Small intestine (tissue), 16 donors: ENCODE data around the gene ADAMTS3. TPM values are rescaled to one million over a fixed set of nuclear protein-coding genes. Genes with fewer than 3 reads are reported as not detected.

Experiments
- DNase-seq, 2 donors: peaks; one replicate each; pipeline versions ENCODE4 v3.0.0 to v3.0.0-alpha.2; 2013
- FAIRE-seq: peaks from 2 replicates; lab custom pipeline; 2012; peaks lifted over from hg19 to GRCh38; lab: Jason Lieb, UNC
- H3K27ac ChIP-seq, 3 donors: one replicate each; pipeline ENCODE4 v1.5.1; 2013; ENCODE audit warnings: low read length in 2 of 3, mild to moderate bottlenecking in 2 of 3, control low read depth in 1 of 3, inconsistent platforms in 1 of 3, low read depth in 1 of 3, moderate library complexity in 1 of 3
- H3K27me3 ChIP-seq, 3 donors: one replicate each; pipeline ENCODE4 v1.6.1; 2013; ENCODE audit warnings: low read length in 3 of 3, inconsistent platforms in 1 of 3; ENCODE audit not compliant: control insufficient read depth in 3 of 3, insufficient read depth in 3 of 3
- H3K36me3 ChIP-seq, 3 donors: one replicate each; pipeline ENCODE4 v1.6.1; 2013; ENCODE audit warnings: low read length in 3 of 3, inconsistent platforms in 1 of 3, low read depth in 1 of 3, mild to moderate bottlenecking in 1 of 3, moderate library complexity in 1 of 3; ENCODE audit not compliant: control insufficient read depth in 3 of 3, insufficient read depth in 2 of 3
- H3K4me1 ChIP-seq, 3 donors: one replicate each; pipeline ENCODE4 v1.6.1; 2013; ENCODE audit warnings: low read length in 2 of 3, inconsistent platforms in 1 of 3, low read depth in 1 of 3, mild to moderate bottlenecking in 1 of 3, moderate library complexity in 1 of 3; ENCODE audit not compliant: control insufficient read depth in 3 of 3, insufficient read depth in 2 of 3
- H3K4me3 ChIP-seq, 3 donors: one replicate each; pipeline ENCODE4 v1.5.1; 2013; ENCODE audit warnings: low read length in 3 of 3, control low read depth in 1 of 3, inconsistent platforms in 1 of 3, low read depth in 1 of 3, mild to moderate bottlenecking in 1 of 3, moderate library complexity in 1 of 3
- H3K9me3 ChIP-seq, 2 donors: one replicate each; pipeline ENCODE4 v1.6.1; 2013; ENCODE audit warnings: low read depth in 1 of 2, low read length in 1 of 2; ENCODE audit not compliant: control insufficient read depth in 2 of 2, insufficient read depth in 1 of 2
- WGBS, 3 donors: extraction: QIAGEN DNeasy Blood & Tissue Kit; methylation state at CpG; one replicate each; pipeline ENCODE4 v1.1.7; 2013; 5-methylcytosine and 5-hydroxymethylcytosine counted together
- long read RNA-seq, 10 donors: transcript quantifications; one replicate each; lab custom pipeline, GENCODE V29; 2026
- polyA plus RNA-seq, 4 donors: library from polyadenylated mRNA; stranded (reverse) in 3 of 4; unstranded in 1 of 4; fragments of 200-250 nt in 3 of 4; fragments of 120-200 nt in 1 of 4; gene quantifications; one replicate each; pipeline versions ENCODE4 v1.2.1 to v1.2.3, GENCODE V29; 2013
- donor health status: healthy with polysubstance abuse.
- donor health status: control.
- donor health status: control.
- donor health status: Bipolar disorder and iron deficiency.
- donor health status: healthy.

The ADAMTS3 gene
- under 1 TPM in 2 of 4 donors, not detected in 2; 0.16 to 0.72 TPM for polyA plus RNA-seq
- long read RNA-seq, donor 1: 0 reads
- long read RNA-seq, donor 2: 0 reads
- long read RNA-seq, donor 3: 0 reads
- long read RNA-seq, donor 4: 0 reads
- long read RNA-seq, donor 5: 0 reads
- long read RNA-seq, donor 6: 0 reads
- long read RNA-seq, donor 7, full-length matches to known transcripts: 1 of 1 reads
- long read RNA-seq, donor 7, partial matches to known transcripts: 0 of 1 reads
- long read RNA-seq, donor 7, other reads (novel, unspliced or antisense): 0 of 1 reads
- long read RNA-seq, donor 8: 0 reads
- long read RNA-seq, donor 9: 0 reads
- long read RNA-seq, donor 10, full-length matches to known transcripts: 1 of 1 reads
- long read RNA-seq, donor 10, partial matches to known transcripts: 0 of 1 reads
- long read RNA-seq, donor 10, other reads (novel, unspliced or antisense): 0 of 1 reads

DNA sequence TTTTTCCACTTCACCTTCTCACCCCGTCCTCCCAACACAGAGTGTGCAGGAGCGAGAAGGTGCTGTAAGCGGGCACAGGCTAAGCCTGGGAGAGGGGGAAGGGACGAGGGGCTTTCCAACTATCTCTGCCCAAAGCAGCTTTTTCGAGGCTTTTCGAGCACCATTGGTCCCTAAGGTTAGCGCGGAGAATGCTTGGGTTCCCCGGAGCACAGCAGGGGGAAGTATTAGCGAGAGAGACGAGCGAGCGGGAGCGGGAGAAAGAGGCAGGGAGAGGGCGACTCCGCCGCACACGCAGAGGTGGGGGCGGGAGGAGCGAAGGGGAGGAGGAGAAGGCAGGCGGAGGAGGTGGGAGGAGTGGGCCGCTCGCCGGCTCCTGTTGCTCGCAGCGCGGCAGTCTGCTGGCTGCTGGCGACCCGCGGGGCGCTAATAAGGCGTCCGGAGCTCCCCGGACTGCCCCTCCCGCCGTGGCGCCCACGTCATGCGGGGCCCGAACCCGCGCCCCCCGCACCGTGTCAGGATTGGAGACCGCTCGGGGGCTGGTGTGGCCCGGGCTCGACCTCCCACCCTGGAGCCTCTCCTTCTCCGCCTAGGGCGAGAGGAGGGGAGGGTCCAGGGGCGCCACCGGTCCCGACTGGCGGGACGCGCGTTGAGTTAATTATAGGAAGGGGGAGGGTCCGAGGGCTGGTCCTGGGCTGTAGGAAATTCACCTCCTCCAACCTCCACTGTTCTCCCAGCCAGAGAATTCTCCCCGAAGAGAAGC, at the start of gene ADAMTS3:
Gene ADAMTS3 (minus strand): TSS at position 263 of the 760 bp plus-strand sequence. CDS start 459 bp downstream, outside the sequence.
- Histone ChIP-seq H3K36me3 (no peaks in the 10 kb centered on the region), H3K9me3 (no peaks in the 10 kb centered on the region), H3K27ac (peak within 1 kb of the TSS in 2 of 3 donors; percentile 12 to 46), H3K4me3 (peak within 1 kb of the TSS; percentile 10 to 57 (median 37)), H3K4me1 (peaks cover 0 to 3% (median 0%) of the 10 kb centered on the region in 3 donors), H3K27me3 (peaks cover 3 to 30% (median 4%) of the 10 kb centered on the region in 3 donors)
- no peak for FAIRE-seq
- 1 to 3% (median 2%) methylated on average over 46 to 59 of the region's 59 CpGs for WGBS, 3 donors
- peak in 1 of 2 donors; percentile 59 for DNase-seq

DNA sequence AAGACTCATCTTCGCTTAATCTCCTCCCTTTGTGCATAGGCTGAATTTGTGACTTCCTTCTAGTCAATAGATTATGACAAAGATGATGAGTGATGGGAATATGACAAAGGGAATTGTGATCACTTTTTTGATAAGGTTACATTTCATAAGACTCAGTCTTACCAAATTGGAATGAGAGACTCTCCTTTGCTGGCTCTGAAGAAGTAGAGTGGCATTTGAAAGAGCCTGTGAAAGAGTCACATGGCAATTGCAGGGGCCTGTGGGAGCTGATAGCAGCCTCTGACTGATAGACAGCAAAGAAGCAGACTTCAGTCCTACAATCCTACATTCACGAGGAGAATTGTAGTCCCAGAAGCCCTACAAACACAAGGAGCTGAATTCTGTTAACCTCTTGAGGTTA, 44.9 kb upstream of the ADAMTS3 start:
- Histone ChIP-seq H3K36me3 (no peaks in the 10 kb centered on the region), H3K4me1 (no peaks in the 10 kb centered on the region), H3K27ac (no peak overlapping the region), H3K4me3 (no peak overlapping the region), H3K9me3 (no peaks in the 10 kb centered on the region), H3K27me3 (no peaks in the 10 kb centered on the region)
- 48 to 62% (median 58%) methylated on average over 2 of the region's 2 CpGs for WGBS, 3 donors
- no peak for DNase-seq
- FAIRE-seq: no peak

DNA sequence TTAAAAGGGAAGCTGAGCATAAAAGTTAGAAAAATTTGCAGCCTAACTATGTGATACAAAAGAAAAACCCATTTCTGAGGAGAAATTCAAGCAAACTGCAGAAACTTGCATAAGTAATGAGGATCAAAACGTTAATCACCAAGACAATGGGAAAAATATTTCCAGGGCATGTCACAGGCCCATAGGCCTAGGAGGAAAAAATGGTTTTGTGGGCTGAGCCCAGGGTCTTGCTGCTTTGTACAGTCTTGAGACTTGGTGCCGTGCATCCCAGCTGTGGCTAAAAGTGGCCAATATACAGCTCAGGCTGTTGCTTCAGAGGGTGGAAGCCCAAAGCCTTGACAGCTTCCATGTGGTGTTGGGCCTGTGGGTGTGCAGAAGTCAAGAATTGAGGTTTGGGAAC, 37.7 kb upstream of the ADAMTS3 start:
- H3K4me3 ChIP-seq: no peak overlapping the region
- no peak for DNase-seq
- peaks cover 0 to 8% of the 10 kb centered on the region in 2 donors for H3K9me3 ChIP-seq
- H3K27ac ChIP-seq: no peak overlapping the region
- H3K36me3 ChIP-seq: no peaks in the 10 kb centered on the region
- no peak for FAIRE-seq
- H3K4me1 ChIP-seq: no peaks in the 10 kb centered on the region
- 58 to 73% (median 63%) methylated on average over 2 of the region's 2 CpGs for WGBS, 3 donors
- H3K27me3 ChIP-seq: no peaks in the 10 kb centered on the region

DNA sequence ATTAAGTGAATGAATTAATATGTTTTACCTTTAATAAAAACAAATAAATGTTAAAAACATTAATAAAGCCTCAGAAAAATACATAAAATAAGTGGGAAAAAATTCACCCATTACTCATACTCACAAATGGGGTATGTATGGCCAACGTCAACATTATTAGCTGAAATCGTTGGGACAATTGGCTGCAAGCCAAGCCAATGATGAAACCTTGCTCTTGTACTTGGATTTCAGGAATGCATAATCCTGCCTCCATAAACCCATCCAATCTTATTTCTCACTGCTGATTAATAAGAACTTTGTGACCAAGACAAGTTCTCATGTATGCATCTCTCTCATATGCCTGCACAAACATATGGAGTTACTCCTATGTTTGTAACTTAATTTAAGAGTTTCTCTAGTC, 35.3 kb upstream of the ADAMTS3 start:
- DNase-seq (no peak), FAIRE-seq (no peak)
- Histone ChIP-seq H3K36me3 (no peaks in the 10 kb centered on the region), H3K4me3 (no peak overlapping the region), H3K27ac (no peak overlapping the region), H3K4me1 (no peaks in the 10 kb centered on the region), H3K9me3 (peaks cover 0 to 8% of the 10 kb centered on the region in 2 donors), H3K27me3 (no peaks in the 10 kb centered on the region)
- 32 to 54% (median 53%) methylated on average over 2 of the region's 2 CpGs for WGBS, 3 donors

DNA sequence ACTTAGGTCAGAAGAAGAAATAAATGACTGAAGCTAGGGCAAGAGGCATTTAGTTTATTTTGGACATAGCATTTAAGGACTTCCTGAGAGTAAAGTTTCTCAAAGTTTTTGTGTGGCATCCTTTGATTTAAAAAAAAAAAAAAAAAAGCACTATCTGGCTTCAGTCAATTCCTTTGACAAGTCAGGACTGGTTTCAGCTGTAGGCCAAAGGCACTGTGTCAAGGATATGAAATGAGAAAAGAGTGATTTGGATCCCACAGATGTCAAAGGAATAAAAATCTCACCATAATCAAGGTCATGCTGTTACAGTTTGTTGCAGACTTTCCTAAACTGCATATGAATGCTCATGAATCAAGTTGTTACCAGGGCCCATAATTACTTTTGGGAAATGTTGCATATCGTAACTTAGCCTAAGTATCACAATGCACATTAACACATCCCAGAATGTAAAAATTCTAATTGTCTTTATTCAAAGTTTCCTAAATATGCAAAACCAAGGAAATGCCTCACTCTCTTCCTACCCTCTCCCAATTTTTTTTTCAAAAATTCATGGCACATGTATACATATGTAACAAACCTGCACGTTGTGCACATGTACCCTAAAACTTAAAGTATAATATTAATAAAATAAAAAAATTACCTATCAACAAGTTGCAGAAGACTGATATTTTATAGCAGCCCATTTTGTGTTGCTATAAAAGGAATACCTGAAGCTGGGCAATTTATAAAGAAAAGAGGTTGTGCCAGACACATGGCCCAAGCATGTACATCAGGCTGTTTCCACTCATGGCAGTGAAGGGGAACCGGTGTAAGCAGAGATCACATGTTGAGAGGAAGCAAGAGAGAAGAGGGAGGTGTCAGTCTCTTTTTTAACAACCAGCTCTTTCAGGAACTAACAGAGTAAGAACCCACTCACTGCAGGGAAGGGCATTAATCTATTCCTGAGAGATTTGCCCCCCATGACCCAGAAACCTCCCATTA, 33.7 kb upstream of the ADAMTS3 start:
- FAIRE-seq: no peak
- Histone ChIP-seq H3K4me3 (no peak overlapping the region), H3K27me3 (no peaks in the 10 kb centered on the region), H3K4me1 (no peaks in the 10 kb centered on the region), H3K9me3 (peaks cover 0 to 8% of the 10 kb centered on the region in 2 donors), H3K27ac (no peak overlapping the region), H3K36me3 (no peaks in the 10 kb centered on the region)
- no peak for DNase-seq
- WGBS, 3 donors: 71 to 78% (median 74%) methylated on average over 3 of the region's 3 CpGs

DNA sequence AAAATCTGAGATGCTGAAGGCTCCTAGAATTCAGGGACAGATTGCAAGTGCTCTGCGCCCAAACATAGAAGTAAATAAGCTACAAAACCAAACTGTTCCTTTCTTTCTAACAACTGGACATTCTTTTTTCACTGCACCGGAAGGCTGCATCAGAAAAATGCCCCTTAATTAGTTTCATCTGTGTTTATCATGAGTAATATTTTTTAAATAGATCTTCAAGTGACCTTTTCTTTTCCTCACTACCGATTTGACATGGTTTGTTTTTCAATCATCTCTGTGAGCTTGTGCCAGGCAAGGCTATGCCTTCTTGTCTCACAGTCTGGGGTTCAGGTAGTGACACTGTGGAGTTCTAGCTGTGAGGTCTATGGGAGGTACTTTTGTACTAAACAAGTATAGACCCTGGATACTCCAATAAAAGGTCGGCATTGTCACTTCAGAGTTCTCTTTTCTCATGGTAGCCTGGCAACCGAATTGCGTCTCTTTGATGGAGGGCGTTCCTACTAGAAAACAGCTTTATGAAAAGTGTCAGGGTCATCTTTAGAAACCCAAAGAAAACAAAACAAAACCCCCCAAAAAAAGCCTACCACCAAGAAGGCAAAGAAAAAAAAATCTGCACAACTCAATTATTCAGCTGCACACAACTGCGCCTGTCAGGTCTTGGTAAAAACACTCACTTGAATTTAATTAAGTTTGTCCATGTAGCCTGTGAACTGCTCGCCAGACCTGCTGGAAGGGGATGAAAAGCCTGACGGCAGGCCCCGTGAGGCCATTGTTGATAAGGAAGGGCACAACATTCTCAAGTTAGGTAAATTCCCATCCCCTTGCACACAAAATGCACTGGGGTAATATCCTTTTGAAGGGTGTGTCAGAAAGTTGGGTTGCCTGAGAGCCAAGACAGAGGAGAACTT, 22.8 kb upstream of the ADAMTS3 start:
- Histone ChIP-seq H3K4me1 (no peaks in the 10 kb centered on the region), H3K27me3 (no peaks in the 10 kb centered on the region), H3K36me3 (no peaks in the 10 kb centered on the region), H3K4me3 (no peak overlapping the region), H3K9me3 (no peaks in the 10 kb centered on the region), H3K27ac (no peak overlapping the region)
- DNase-seq (no peak), FAIRE-seq (no peak)
- 71 to 76% (median 72%) methylated on average over 11 of the region's 11 CpGs for WGBS, 3 donors

DNA sequence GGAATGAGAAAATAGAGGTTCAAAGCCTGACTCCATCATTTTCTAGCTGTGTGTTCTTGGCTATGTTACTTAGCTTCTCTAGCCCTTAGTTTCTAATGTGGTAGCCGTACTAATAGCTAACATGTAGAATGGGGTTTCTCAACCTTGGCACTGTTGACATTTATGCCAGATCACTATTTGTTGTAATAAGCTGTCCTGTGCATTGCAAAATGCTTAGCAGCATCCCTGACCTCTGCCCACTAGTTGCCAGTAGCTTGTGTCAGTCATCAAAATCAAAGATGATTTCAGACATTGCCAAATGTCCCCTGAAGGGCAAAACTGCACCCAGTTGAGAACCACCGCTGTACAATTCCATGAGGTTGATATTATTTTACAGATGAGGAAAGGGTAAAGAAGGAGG, 18.3 kb upstream of the ADAMTS3 start:
- no peaks in the 10 kb centered on the region for H3K4me1 ChIP-seq
- no peak overlapping the region for H3K4me3 ChIP-seq
- H3K27ac ChIP-seq: no peak overlapping the region
- 86 to 94% (median 89%) methylated on average over 2 of the region's 2 CpGs for WGBS, 3 donors
- FAIRE-seq: no peak
- no peaks in the 10 kb centered on the region for H3K27me3 ChIP-seq
- no peaks in the 10 kb centered on the region for H3K9me3 ChIP-seq
- no peaks in the 10 kb centered on the region for H3K36me3 ChIP-seq
- DNase-seq: no peak
